Colonic mucosa (tissue), 4 donors: ENCODE data around the gene SMIM28. TPM values are rescaled to one million over a fixed set of nuclear protein-coding genes. Genes with fewer than 3 reads are reported as not detected.

Experiments used
- DNase-seq: peaks from one replicate; pipeline ENCODE4 v3.0.0-alpha.2; 2020
- H3K27ac ChIP-seq: fragments of 200-600 bp; one replicate; pipeline ENCODE4 v1.8.0; 2021
- H3K27me3 ChIP-seq: fragments of 200-600 bp; one replicate; pipeline ENCODE4 v1.8.0; 2021
- H3K36me3 ChIP-seq: fragments of 200-600 bp; one replicate; pipeline ENCODE4 v1.8.0; 2021
- H3K4me1 ChIP-seq: fragments of 200-600 bp; one replicate; pipeline ENCODE4 v1.8.0; 2021; ENCODE audit warnings: mild to moderate bottlenecking
- H3K4me3 ChIP-seq: fragments of 200-600 bp; one replicate; pipeline ENCODE4 v1.8.0; 2021
- H3K9ac ChIP-seq, 2 donors: one replicate each; pipeline ENCODE4 v1.7.0; 2013; ENCODE audit warnings: control low read depth in 2 of 2, low read depth in 2 of 2, low read length in 2 of 2
- H3K9me3 ChIP-seq: fragments of 200-600 bp; one replicate; pipeline ENCODE4 v1.8.0; 2021
- CTCF ChIP-seq: fragments of 200-600 bp; IDR thresholded peaks from one replicate; pipeline ENCODE4 v1.8.0; 2022; ENCODE audit warnings: antibody characterized with exemption, mild to moderate bottlenecking
- intact Hi-C: fragments of 100-400 bp; cut with DNase I; formaldehyde crosslinking; loops from one replicate; pipeline ENCODE4 v1.14.1; 2022
- total RNA-seq, 2 donors: library from RNA; stranded (reverse); fragmentation: NEBNext Ultra II Directional in 1 of 2; extraction: Animal tissue kit (Norgen Biotek cat#: 25700) in 1 of 2; gene quantifications; one replicate each; pipeline ENCODE4 v1.2.1, GENCODE V29; 2021
- donor health status: healthy.
- donor health status: DM: no; HTN: no; CAD: no.
- donor health status: DM: no; HTN: no; CAD: no.

The SMIM28 gene
- total RNA-seq, 2 donors from 2014 or later, result 0.29 TPM; not detected in 1

DNA sequence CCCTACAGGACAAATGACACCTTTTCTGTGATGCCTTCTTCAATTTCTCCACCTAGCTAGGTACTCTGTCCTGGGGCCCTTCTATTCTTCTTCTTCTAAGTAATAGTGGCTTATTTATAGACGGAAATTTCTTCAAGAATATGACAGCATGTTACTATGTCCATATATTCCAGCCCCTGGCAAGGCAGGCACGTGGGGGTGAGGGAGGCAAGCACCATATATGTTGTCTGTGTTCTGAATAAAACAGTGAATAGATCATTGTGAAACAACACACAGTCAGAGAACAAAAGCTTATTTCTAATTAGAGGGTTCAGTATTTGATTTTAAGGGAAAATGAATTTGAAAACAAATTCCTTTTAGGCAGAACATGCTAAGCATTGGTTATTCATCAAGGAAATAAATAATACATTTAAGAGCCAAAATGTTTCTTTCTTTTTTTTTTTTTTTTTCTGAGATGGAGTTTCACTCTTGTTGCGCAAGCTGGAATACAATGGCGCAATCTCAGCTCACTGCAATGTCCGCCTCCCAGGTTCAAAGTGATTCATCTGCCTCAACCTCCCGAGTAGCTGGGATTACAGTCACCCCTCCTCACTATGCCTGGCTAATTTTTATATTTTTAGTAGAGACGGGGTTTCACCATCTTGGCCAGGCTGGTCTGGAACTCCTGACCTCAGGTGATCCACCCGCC lies 32.5 kb downstream of the SMIM28 start:
- intact Hi-C loops, result no loop called here
- Histone ChIP-seq H3K9ac (no peak overlapping the region), H3K4me1 (no peaks in the 10 kb centered on the region), H3K36me3 (no peaks in the 10 kb centered on the region), H3K4me3 (no peak overlapping the region), H3K9me3 (no peaks in the 10 kb centered on the region), H3K27me3 (no peaks in the 10 kb centered on the region), H3K27ac (no peak overlapping the region)
- no peak for DNase-seq
- TF ChIP-seq CTCF, result no peak

DNA sequence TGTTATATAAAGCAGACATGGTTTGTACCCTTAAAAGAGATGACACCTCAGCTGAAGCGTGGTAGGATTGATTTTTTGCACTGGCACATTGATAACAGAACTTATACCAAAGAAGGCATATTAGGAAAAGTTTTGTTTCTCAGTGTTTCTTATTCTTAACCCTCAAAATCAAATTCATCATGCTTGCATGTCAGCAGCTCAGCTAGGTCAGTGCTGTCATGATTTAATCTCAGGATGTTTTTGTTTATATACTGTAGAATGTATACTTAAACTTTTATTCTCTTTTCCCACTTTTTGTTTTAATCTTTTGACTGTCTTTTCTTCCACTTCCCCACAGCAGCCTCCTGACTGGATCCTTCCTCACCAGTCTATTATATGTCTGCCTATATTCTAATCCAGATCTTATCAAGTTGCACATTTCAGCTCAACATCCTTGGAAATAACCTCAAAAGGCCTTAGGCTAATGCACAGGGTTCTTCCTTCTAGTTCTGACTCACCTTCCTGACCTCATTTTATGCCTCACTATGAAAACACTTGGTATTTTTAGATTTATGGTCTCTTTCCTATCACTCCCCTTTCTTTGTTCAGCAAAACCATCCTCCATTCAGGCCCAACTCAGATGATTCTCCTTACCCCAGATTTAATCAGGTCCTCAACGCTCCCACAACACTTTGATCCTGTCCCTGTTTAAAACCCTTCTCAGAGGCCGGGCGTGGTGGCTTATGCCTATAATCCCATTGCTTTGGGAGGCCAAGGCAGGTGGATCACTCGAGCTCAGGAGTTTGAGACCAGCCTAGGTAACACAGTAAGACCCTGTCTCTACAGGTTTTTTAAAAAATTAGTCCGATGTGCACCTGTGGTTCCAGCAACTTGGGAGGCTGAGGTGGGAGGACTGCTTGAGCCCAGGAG lies 33.5 kb downstream of the SMIM28 start:
- no peak for TF ChIP-seq CTCF
- no peak for DNase-seq
- no peaks in the 10 kb centered on the region for H3K4me1 ChIP-seq
- no peaks in the 10 kb centered on the region for H3K9me3 ChIP-seq
- no peak overlapping the region for H3K27ac ChIP-seq
- H3K27me3 ChIP-seq, result no peaks in the 10 kb centered on the region
- no peak overlapping the region for H3K4me3 ChIP-seq
- H3K36me3 ChIP-seq, result no peaks in the 10 kb centered on the region
- H3K9ac ChIP-seq, result no peak overlapping the region
- intact Hi-C loops, result no loop called here

DNA sequence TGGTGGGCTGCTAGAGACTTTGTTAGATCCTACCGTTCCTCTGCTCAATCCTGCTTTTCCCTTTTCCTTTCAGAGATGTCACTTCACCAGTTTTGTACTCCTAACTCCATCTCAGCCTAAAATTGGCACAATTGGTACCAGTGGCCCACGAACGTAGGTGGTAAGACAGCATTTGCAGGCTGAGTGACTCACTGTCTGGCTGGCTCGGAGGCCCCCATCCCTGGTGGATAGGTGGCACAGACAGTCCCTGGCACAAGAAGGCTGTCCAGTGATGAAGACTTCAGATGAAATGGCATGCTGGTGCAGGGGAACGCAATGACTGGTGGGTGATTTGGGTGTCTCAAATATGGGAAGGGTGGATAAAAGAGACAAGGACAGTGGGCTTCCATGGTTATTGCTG lies 37.4 kb downstream of the SMIM28 start:
- intact Hi-C loops, result no loop called here
- Histone ChIP-seq H3K27ac (no peak overlapping the region), H3K36me3 (no peaks in the 10 kb centered on the region)

GRCh38 chr6:138416206-138416605 lies 38.5 kb downstream of the SMIM28 start:
- no peaks in the 10 kb centered on the region for H3K9me3 ChIP-seq
- no peaks in the 10 kb centered on the region for H3K36me3 ChIP-seq
- H3K9ac ChIP-seq, result no peak overlapping the region
- no peak for DNase-seq
- no peaks in the 10 kb centered on the region for H3K27me3 ChIP-seq
- H3K4me3 ChIP-seq, result no peak overlapping the region
- no peak for TF ChIP-seq CTCF
- no peak overlapping the region for H3K27ac ChIP-seq
- intact Hi-C loops, result no loop called here
- no peaks in the 10 kb centered on the region for H3K4me1 ChIP-seq

More for the DNA sequence above, 37.4 kb downstream of the SMIM28 start:
- no peak for TF ChIP-seq CTCF
- Histone ChIP-seq H3K27me3 (no peaks in the 10 kb centered on the region), H3K9me3 (no peaks in the 10 kb centered on the region), H3K9ac (no peak overlapping the region), H3K4me3 (no peak overlapping the region), H3K4me1 (no peaks in the 10 kb centered on the region)
- DNase-seq, result no peak

DNA sequence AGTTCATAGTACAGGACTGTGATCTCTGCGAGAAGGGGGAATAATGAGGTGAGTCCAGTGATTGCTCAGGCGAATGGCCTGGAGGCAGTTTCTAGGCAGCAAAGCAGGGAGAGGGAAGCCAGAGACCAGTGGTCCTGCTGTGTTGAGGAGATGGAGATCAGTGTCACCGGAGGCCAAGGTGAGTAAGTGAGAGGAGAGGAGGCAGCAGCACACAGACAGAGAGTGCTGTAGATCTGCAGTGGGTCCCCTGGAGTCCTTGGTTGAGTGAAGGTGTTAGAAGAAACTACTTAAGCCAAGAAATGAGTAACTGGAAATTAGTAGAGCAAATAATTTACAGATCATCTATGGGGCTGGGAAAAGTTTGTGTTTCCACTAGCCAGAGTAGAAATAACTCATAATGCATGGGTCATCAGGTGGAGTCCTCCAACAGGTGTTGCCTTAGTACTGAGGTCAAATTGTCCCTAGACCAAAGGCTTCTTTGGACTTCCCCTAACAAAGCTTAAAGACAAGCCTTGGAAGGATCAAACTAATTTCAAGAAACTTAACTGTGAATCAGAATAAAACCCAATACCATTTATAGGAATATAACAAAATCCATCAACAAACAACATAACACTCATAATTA lies 39.9 kb downstream of the SMIM28 start:
- H3K36me3 ChIP-seq, result no peaks in the 10 kb centered on the region
- no peak for DNase-seq
- TF ChIP-seq CTCF, result no peak

More for the DNA sequence above, 39.9 kb downstream of the SMIM28 start:
- intact Hi-C loops, result no loop called here
- Histone ChIP-seq H3K4me3 (no peak overlapping the region), H3K27ac (no peak overlapping the region), H3K27me3 (no peaks in the 10 kb centered on the region), H3K9ac (no peak overlapping the region), H3K4me1 (no peaks in the 10 kb centered on the region), H3K9me3 (no peaks in the 10 kb centered on the region)
